GM23338 (cell line): Measurements from ENCODE around the gene RBM33. TPM values are rescaled to one million over a fixed set of nuclear protein-coding genes. Genes with fewer than 3 reads are reported as not detected.

Source experiments
- ATAC-seq: fragments of 200-7000 bp; cut with Tn5 transposase; 3 replicates; pipeline ENCODE4 v1.9.1; 2020
- DNase-seq: peaks from one replicate; pipeline ENCODE4 v3.0.0-alpha.2; 2015; ENCODE audit warnings: low spot score
- H2AFZ ChIP-seq: fragments of 200-600 bp; sonication (generic); 2 replicates; pipeline ENCODE4 v1.8.0; 2016; ENCODE audit warnings: antibody characterized with exemption, mild to moderate bottlenecking, moderate library complexity
- H3F3A ChIP-seq: fragments of 200-600 bp; sonication (generic); replicated peaks from 2 replicates; pipeline ENCODE4 v1.8.0; 2017; ENCODE audit warnings: antibody characterized with exemption, mixed run types, low read depth
- H3K27ac ChIP-seq: fragments of 200-600 bp; sonication (generic); 2 replicates; pipeline ENCODE4 v1.6.1; 2016; ENCODE audit warnings: low read depth
- H3K27me3 ChIP-seq: fragments of 200-600 bp; sonication (generic); 2 replicates; pipeline ENCODE4 v1.8.0; 2016; ENCODE audit warnings: mild to moderate bottlenecking, mixed run types, moderate library complexity; ENCODE audit not compliant: insufficient read depth
- H3K36me3 ChIP-seq: fragments of 200-600 bp; sonication (generic); 2 replicates; pipeline ENCODE4 v1.8.0; 2016; ENCODE audit warnings: mild to moderate bottlenecking; ENCODE audit not compliant: insufficient read depth
- H3K4me1 ChIP-seq: fragments of 200-600 bp; sonication (generic); 2 replicates; pipeline ENCODE4 v1.8.0; 2016; ENCODE audit warnings: mild to moderate bottlenecking, moderate library complexity; ENCODE audit not compliant: insufficient read depth
- H3K4me2 ChIP-seq: fragments of 200-600 bp; sonication (generic); 2 replicates; pipeline ENCODE4 v1.7.1; 2017; ENCODE audit warnings: mixed run types
- H3K4me3 ChIP-seq: fragments of 200-600 bp; sonication (generic); 2 replicates; pipeline ENCODE4 v1.6.1; 2016; ENCODE audit warnings: mixed run types
- H3K79me2 ChIP-seq: fragments of 200-600 bp; sonication (generic); replicated peaks from 2 replicates; pipeline ENCODE4 v1.8.0; 2017; ENCODE audit warnings: mild to moderate bottlenecking; ENCODE audit not compliant: insufficient read depth
- H3K9me2 ChIP-seq: fragments of 200-600 bp; sonication (generic); 2 replicates; pipeline ENCODE4 v1.8.0; 2017; ENCODE audit not compliant: insufficient read depth
- H4K20me1 ChIP-seq: fragments of 200-600 bp; sonication (generic); replicated peaks from 2 replicates; pipeline ENCODE4 v1.8.0; 2017; ENCODE audit warnings: mild to moderate bottlenecking; ENCODE audit not compliant: insufficient read depth
- H3K27ac Mint-ChIP-seq: 2 replicates; pipeline ENCODE4 v1.8.0; 2020; ENCODE audit warnings: inconsistent platforms, mild to moderate bottlenecking, moderate library complexity, mixed read lengths
- H3K27me3 Mint-ChIP-seq: 3 replicates; pipeline ENCODE4 v1.8.0; 2022; ENCODE audit warnings: low read depth, mild to moderate bottlenecking, moderate library complexity, mixed read lengths, inconsistent platforms; ENCODE audit not compliant: insufficient read depth, poor library complexity
- H3K36me3 Mint-ChIP-seq: 3 replicates; pipeline ENCODE4 v1.8.0; 2021; ENCODE audit warnings: low read depth, mild to moderate bottlenecking, inconsistent platforms, moderate library complexity, mixed read lengths
- H3K4me1 Mint-ChIP-seq: 3 replicates; pipeline ENCODE4 v1.8.0; 2020; ENCODE audit warnings: mild to moderate bottlenecking, inconsistent platforms, mixed read lengths
- H3K4me3 Mint-ChIP-seq: 3 replicates; pipeline ENCODE4 v1.8.0; 2021; ENCODE audit warnings: moderate library complexity, mild to moderate bottlenecking, inconsistent platforms, mixed read lengths
- H3K9me3 Mint-ChIP-seq: 3 replicates; pipeline ENCODE4 v1.8.0; 2020; ENCODE audit warnings: moderate library complexity, mild to moderate bottlenecking, inconsistent platforms, mixed read lengths
- CREB1 ChIP-seq: fragments of 250-450 bp; sonication (Bioruptor Pico); IDR thresholded peaks from 2 replicates; pipeline ENCODE4 v1.5.0; 2020; ENCODE audit warnings: low read depth, mild to moderate bottlenecking, moderate library complexity
- ETS1 ChIP-seq: IDR thresholded peaks from 2 replicates; pipeline ENCODE4 v1.6.1; 2016; ENCODE audit warnings: antibody characterized with exemption
- EZH2 ChIP-seq: fragments of 200-600 bp; sonication (generic); IDR thresholded peaks from one replicate; pipeline ENCODE4 v1.8.0; 2017; ENCODE audit warnings: antibody characterized with exemption, mild to moderate bottlenecking, low read depth; ENCODE audit not compliant: unreplicated experiment
- EZH2phosphoT487 ChIP-seq: fragments of 200-600 bp; sonication (generic); IDR thresholded peaks from one replicate; pipeline ENCODE4 v1.8.1; 2018; ENCODE audit warnings: antibody characterized with exemption; ENCODE audit not compliant: unreplicated experiment
- JUNB ChIP-seq: IDR thresholded peaks from one replicate; pipeline ENCODE4 v1.6.1; 2016; ENCODE audit warnings: antibody characterized with exemption; ENCODE audit not compliant: unreplicated experiment
- NANOG ChIP-seq: IDR thresholded peaks from 2 replicates; pipeline ENCODE4 v1.6.1; 2016; ENCODE audit warnings: antibody characterized with exemption, borderline replicate concordance
- POLR2AphosphoS5 ChIP-seq: IDR thresholded peaks from 2 replicates; pipeline ENCODE4 v1.6.1; 2016; ENCODE audit warnings: antibody characterized with exemption, low read depth
- REST ChIP-seq: IDR thresholded peaks from one replicate; pipeline ENCODE4 v1.6.1; 2018; ENCODE audit warnings: antibody characterized with exemption; ENCODE audit not compliant: unreplicated experiment
- STAT1 ChIP-seq: IDR thresholded peaks from one replicate; pipeline ENCODE4 v1.6.1; 2016; ENCODE audit warnings: antibody characterized with exemption; ENCODE audit not compliant: unreplicated experiment
- ZNF114 ChIP-seq: fragments of 250-450 bp; sonication (Bioruptor Pico); IDR thresholded peaks from 2 replicates; pipeline ENCODE4 v1.5.0; 2020; ENCODE audit warnings: mild to moderate bottlenecking, moderate library complexity
- ZNF331 ChIP-seq: fragments of 250-450 bp; sonication (Bioruptor Pico); IDR thresholded peaks from 2 replicates; pipeline ENCODE4 v1.5.0; 2020; ENCODE audit warnings: low read depth, mild to moderate bottlenecking, moderate library complexity
- ZNF462 ChIP-seq: fragments of 250-450 bp; sonication (Bioruptor Pico); IDR thresholded peaks from 2 replicates; pipeline ENCODE4 v1.5.0; 2020; ENCODE audit warnings: mild to moderate bottlenecking, moderate library complexity
- polyA plus RNA-seq: library from polyadenylated mRNA; unstranded; fragments of >200 nt; fragmentation: Nextera tagmentation; extraction: Ambion mirVana; gene quantifications from 2 replicates; pipeline ENCODE4 v1.2.1, GENCODE V29; 2016
- total RNA-seq: library from RNA; depleted of rRNA; stranded (reverse); fragments of >200 nt; shearing (Covaris generic); gene quantifications from 2 replicates; pipeline ENCODE4 v1.2.3, GENCODE V29; 2014

Gene RBM33
- total and polyA plus RNA-seq, 2 experiments from 2014 or later = 47.7 to 94.7 TPM

GRCh38 chr7:155603205-155603857, 41.1 kb upstream of the RBM33 start (continued):
- no peak for TF ChIP-seq POLR2AphosphoS5

GRCh38 chr7:155603858-155604503, 40.5 kb upstream of the RBM33 start:
- H3K27ac ChIP-seq = no peak overlapping the region
- Mint-ChIP-seq H3K4me1 (peaks cover 11% of the 10 kb centered on the region), H3K27me3 (peaks cover 8% of the 10 kb centered on the region), H3K4me3 (no peak overlapping the region), H3K27ac (no peak overlapping the region; the same call in none of the 2 replicates), H3K9me3 (peaks cover 3% of the 10 kb centered on the region; the same call in 1 of the 3 replicates), H3K36me3 (no peaks in the 10 kb centered on the region)
- H3K4me1 ChIP-seq = no peaks in the 10 kb centered on the region
- no peaks in the 10 kb centered on the region for H3K36me3 ChIP-seq
- no peak for DNase-seq
- no peak overlapping the region for H2AFZ ChIP-seq
- no peaks in the 10 kb centered on the region for H3K9me2 ChIP-seq
- H3K27me3 ChIP-seq = no peaks in the 10 kb centered on the region
- H3K79me2 ChIP-seq = no peaks in the 10 kb centered on the region
- H3F3A ChIP-seq = no peaks in the 10 kb centered on the region
- no peak overlapping the region for H3K4me3 ChIP-seq
- no peak for ATAC-seq
- no peaks in the 10 kb centered on the region for H4K20me1 ChIP-seq
- no peak overlapping the region for H3K4me2 ChIP-seq
- TF ChIP-seq REST (no peak), EZH2 (no peak), CREB1 (no peak), ZNF114 (CRISPR knock-in tag) (no peak), EZH2phosphoT487 (no peak), STAT1 (no peak), NANOG (no peak), JUNB (no peak), ZNF331 (no peak), ETS1 (no peak), ZNF462 (CRISPR knock-in tag) (no peak)
